Measurements from ENCODE around the gene THSD7A. TPM values are rescaled to one million over a fixed set of nuclear protein-coding genes. Genes with fewer than 3 reads are reported as not detected.

The THSD7A gene
- total RNA-seq, 2 donors from 2014 or later: 1.6 to 6.1 TPM

GRCh38 chr7:11784769-11785536 is 47.0 kb downstream of the THSD7A start:
- ATAC-seq (ENCODE audit: insufficient number of reproducible peaks, low FRiP score, low read depth): no peak

DNA sequence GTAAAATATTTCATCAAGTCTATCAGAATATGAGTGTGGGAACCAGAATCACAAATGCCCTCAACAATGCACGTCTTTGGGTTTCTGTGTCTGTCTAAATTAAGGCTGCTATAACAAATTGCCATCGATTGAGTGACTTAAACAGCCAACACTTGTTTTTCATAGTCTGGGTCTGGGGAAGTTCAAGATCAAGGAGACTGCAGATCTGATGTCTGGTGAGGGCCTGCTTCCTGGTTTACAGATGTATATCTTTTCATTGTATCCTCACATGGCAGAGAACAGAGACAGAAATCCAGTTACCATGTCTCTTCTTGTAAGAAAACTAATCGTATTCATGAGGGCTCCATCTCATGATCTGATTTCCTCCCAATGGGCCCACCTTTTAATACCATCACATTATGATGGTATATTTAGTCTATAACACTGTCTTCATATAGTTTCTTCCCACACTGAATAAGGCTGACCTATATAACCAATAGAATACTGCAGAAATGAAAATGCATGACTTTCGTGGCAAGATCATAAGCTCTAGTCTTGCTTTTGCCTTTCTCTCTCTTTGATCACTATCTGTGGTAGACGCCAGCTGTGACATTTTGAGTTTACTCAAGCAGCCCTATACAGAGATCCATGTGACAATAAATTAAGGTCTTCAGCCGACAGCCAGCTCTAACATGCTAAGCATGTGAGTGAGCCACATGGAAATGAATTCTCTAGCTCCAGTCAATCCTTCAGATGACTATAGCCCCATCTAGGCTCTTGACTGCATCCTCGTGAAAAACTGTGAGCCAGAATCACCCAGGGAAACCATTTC is 51.9 kb downstream of the THSD7A start:
- Histone ChIP-seq H3K27ac (no peak overlapping the region), H3K27me3 (replicated peaks; ENCODE audit: insufficient read depth) (no peaks in the 10 kb centered on the region), H3K36me3 (no peaks in the 10 kb centered on the region), H3K4me1 (ENCODE audit: control insufficient read depth in 1 of 2, low read depth in 2 of 2) (no peaks in the 10 kb centered on the region), H3K9me3 (no peaks in the 10 kb centered on the region), H3K4me3 (no peak overlapping the region)
- TF ChIP-seq, protein P1, sequence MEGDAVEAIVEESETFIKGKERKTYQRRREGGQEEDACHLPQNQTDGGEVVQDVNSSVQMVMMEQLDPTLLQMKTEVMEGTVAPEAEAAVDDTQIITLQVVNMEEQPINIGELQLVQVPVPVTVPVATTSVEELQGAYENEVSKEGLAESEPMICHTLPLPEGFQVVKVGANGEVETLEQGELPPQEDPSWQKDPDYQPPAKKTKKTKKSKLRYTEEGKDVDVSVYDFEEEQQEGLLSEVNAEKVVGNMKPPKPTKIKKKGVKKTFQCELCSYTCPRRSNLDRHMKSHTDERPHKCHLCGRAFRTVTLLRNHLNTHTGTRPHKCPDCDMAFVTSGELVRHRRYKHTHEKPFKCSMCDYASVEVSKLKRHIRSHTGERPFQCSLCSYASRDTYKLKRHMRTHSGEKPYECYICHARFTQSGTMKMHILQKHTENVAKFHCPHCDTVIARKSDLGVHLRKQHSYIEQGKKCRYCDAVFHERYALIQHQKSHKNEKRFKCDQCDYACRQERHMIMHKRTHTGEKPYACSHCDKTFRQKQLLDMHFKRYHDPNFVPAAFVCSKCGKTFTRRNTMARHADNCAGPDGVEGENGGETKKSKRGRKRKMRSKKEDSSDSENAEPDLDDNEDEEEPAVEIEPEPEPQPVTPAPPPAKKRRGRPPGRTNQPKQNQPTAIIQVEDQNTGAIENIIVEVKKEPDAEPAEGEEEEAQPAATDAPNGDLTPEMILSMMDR (IDR thresholded peaks at IDR 0.05): no peak
- no peak for DNase-seq (ENCODE audit: low spot score)
- no peak for ATAC-seq (ENCODE audit: insufficient number of reproducible peaks, low FRiP score, low read depth)

More at GRCh38 chr7:11784769-11785536, 47.0 kb downstream of the THSD7A start:
- H3K4me1 ChIP-seq (ENCODE audit: control insufficient read depth in 1 of 2, low read depth in 2 of 2): no peaks in the 10 kb centered on the region
- H3K4me3 ChIP-seq: no peak overlapping the region
- DNase-seq (ENCODE audit: low spot score): no peak
- no peaks in the 10 kb centered on the region for H3K9me3 ChIP-seq
- no peaks in the 10 kb centered on the region for H3K36me3 ChIP-seq
- no peak overlapping the region for H3K27ac ChIP-seq
- H3K27me3 ChIP-seq (replicated peaks; ENCODE audit: insufficient read depth): no peaks in the 10 kb centered on the region
- TF ChIP-seq, protein P1 (IDR thresholded peaks at IDR 0.05): no peak

DNA sequence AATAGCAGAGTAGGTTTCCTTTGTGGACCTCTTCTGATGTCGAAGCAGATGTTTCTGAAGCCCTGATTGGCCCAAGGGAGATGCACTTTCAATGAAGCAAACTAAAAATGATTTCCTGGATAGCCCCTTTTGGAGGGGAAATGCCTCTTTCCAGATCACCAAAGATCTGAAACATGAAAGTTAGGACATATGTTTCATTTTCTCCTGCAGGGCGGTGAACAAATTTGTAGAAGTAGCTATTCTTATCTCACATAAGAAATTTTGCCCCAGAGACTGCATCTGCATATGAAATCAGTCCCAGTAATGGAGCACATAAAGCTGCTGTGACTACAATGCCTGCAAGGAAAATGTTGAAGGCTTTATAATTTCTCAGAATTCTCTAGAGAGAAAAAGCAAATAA is 56.0 kb downstream of the THSD7A start:
- TF ChIP-seq, protein P1 (IDR thresholded peaks at IDR 0.05): no peak

GRCh38 chr7:11775401-11775800 is 56.6 kb downstream of the THSD7A start:
- no peaks in the 10 kb centered on the region for H3K9me3 ChIP-seq
- no peak for DNase-seq (ENCODE audit: low spot score)
- ATAC-seq (ENCODE audit: insufficient number of reproducible peaks, low FRiP score, low read depth): no peak
- TF ChIP-seq, protein P1 (IDR thresholded peaks at IDR 0.05): no peak
- H3K27me3 ChIP-seq (replicated peaks; ENCODE audit: insufficient read depth): no peaks in the 10 kb centered on the region
- H3K36me3 ChIP-seq: no peaks in the 10 kb centered on the region
- H3K27ac ChIP-seq: no peak overlapping the region
- H3K4me3 ChIP-seq: no peak overlapping the region
- H3K4me1 ChIP-seq (ENCODE audit: control insufficient read depth in 1 of 2, low read depth in 2 of 2): no peaks in the 10 kb centered on the region

More for the DNA sequence above, 56.0 kb downstream of the THSD7A start:
- Histone ChIP-seq H3K27me3 (replicated peaks; ENCODE audit: insufficient read depth) (no peaks in the 10 kb centered on the region), H3K4me3 (no peak overlapping the region), H3K36me3 (no peaks in the 10 kb centered on the region), H3K27ac (no peak overlapping the region), H3K4me1 (ENCODE audit: control insufficient read depth in 1 of 2, low read depth in 2 of 2) (no peaks in the 10 kb centered on the region), H3K9me3 (no peaks in the 10 kb centered on the region)
- ATAC-seq (ENCODE audit: insufficient number of reproducible peaks, low FRiP score, low read depth) (no peak), DNase-seq (ENCODE audit: low spot score) (no peak)

DNA sequence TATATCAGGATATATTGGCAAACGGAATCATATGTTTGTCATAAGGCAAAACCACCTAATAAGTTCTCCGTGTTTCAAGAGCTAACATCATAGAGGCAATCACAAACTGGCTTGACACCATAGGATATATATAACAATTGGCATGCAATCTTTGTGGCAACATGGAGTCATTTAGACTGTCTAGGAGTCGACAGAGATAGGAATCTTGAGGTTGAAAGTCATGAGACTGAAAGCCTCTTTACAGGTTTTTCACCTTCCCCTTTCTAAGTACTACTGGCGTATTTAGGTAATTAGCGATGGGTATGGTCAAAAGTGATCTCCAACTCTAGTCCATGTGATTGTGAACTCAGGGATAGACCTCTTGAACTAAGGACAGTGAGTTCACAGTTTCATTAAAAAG is 63.7 kb downstream of the THSD7A start:
- no peak overlapping the region for H3K27ac ChIP-seq
- TF ChIP-seq, protein P1 (IDR thresholded peaks at IDR 0.05): no peak
- H3K9me3 ChIP-seq: no peaks in the 10 kb centered on the region
- ATAC-seq (ENCODE audit: insufficient number of reproducible peaks, low FRiP score, low read depth): no peak
- no peaks in the 10 kb centered on the region for H3K36me3 ChIP-seq
- no peak for DNase-seq (ENCODE audit: low spot score)
- H3K27me3 ChIP-seq (replicated peaks; ENCODE audit: insufficient read depth): no peaks in the 10 kb centered on the region
- H3K4me3 ChIP-seq: no peak overlapping the region
- no peaks in the 10 kb centered on the region for H3K4me1 ChIP-seq (ENCODE audit: control insufficient read depth in 1 of 2, low read depth in 2 of 2)

Data from thoracic aorta (tissue), 2 donors.